DMS79 (cell line): ENCODE data around the gene ZDHHC14.

Source experiments
- DNase-seq: peaks from one replicate; lab custom pipeline; 2025; lab: John Stamatoyannopoulos, UW

ZDHHC14 gene

DNA sequence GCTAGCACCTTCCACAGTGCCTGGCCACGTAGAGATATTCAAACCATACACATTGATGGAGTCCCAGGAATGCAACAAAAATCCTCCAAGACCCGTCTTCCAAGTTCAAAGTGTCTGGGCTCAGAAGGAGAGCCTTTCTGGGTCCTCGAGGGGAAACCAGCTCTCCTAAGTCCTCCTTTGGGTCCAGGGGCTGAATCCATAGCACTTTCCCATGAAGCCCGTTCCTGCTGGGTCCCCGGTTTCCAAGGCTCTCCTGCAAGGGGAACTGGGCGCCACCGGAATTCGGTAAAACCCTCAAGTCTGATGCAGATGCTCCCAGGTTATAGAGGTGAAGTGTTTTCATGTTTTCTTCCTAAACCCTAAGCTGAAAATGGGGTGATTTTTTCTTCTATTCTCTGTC lies 340.8 kb downstream of the ZDHHC14 start:
- DNase-seq, result no peak

DNA sequence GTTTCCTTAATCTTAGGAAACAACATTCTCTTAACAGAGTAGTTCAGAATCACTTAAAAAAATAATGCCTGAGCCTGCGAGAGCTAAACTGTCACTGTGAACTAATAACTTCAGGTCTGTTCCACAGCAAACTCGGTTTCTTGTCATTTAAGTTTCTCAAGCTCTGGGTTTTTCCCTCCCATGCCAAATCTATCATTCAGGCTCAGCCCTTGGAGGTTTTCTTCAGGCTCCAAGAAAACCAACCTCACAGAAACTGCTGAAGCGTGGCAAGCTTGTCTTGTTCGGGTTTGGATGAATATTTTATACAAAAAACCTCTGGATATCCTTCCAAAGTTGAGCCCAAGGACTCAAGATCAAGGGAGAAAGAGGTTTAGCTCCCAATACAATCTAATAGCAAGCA lies 342.4 kb downstream of the ZDHHC14 start:
- DNase-seq, result no peak

DNA sequence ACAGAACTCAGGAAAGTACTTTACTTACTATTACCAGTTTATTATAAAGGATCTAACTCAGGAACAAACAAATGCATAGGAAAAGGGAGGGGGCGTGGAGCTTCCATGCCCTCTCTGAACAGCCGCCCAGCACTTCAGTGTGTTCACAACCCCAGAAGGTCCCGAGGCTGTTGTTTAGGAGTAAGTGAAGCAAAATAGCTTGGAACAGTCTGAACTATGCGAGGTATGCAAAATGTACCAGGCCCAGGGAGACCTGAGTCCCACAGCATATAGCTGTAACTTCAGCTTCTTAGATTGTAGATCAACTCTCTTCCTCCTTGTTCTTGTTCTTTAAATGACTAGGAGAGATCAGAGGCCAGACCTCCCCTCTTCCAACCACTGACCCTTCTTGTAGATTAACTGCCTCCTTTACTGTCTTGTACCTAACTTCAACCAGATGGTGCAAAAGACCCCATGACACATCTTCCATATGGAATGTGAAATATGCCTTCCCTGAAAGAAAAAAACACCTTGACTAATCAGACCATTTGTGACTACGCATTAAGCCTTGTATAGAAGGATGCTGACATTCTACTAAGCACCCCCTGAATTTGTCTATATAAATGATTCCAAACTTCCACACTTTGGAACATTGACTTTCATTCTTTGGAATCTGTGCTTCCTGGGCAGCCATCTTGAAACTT lies 343.3 kb downstream of the ZDHHC14 start:
- no peak for DNase-seq

GRCh38 chr6:157724960-157725741 lies 344.2 kb downstream of the ZDHHC14 start:
- no peak for DNase-seq

DNA sequence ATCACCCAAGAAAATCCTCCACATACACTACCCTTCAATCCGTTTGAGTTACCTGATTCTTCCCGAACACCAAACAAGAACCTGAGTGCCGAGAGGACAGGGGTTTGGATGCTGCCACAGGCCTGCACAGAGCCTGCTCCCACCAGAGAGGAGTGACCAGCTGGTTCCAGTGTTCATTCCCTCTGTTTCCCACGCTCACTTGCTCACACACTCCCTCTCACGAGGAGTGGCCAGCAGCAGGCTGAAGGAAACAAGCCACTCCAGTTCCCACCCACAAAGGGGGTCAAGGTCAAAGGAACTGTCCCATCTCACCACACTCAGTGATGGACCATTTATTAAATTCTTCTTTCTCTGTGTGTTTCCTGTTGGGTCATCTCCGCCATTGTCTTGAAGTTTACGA lies 344.8 kb downstream of the ZDHHC14 start:
- DNase-seq, result no peak

- DNase-seq, result no peak
Observed at GRCh38 chr6:157726892-157727628, 346.1 kb downstream of the ZDHHC14 start.
